D721Med (cell line): ENCODE measurements around the gene CTSH.
A peak's percentile ranks its signal among the peaks of the same experiment; 100 is the strongest.

Experiments
- DNase-seq: peaks from one replicate; pipeline ENCODE4 v3.0.0; 2011; ENCODE audit warnings: low spot score; ENCODE audit not compliant: insufficient read length
- FAIRE-seq: peaks from 2 replicates; lab custom pipeline; 2011; peaks lifted over from hg19 to GRCh38; lab: Jason Lieb, UNC
- TF ChIP-seq, protein P1 (sequence below): IDR thresholded peaks from 2 replicates; pipeline ENCODE4 v1.5.1; 2012; ENCODE audit warnings: mild to moderate bottlenecking, control low read depth; ENCODE audit not compliant: insufficient read depth; ENCODE audit errors: missing control alignments

Gene CTSH

GRCh38 chr15:78950902-78951840, 6.3 kb upstream of the CTSH start:
- FAIRE-seq (no peak), DNase-seq (no peak)
- TF ChIP-seq, protein P1, sequence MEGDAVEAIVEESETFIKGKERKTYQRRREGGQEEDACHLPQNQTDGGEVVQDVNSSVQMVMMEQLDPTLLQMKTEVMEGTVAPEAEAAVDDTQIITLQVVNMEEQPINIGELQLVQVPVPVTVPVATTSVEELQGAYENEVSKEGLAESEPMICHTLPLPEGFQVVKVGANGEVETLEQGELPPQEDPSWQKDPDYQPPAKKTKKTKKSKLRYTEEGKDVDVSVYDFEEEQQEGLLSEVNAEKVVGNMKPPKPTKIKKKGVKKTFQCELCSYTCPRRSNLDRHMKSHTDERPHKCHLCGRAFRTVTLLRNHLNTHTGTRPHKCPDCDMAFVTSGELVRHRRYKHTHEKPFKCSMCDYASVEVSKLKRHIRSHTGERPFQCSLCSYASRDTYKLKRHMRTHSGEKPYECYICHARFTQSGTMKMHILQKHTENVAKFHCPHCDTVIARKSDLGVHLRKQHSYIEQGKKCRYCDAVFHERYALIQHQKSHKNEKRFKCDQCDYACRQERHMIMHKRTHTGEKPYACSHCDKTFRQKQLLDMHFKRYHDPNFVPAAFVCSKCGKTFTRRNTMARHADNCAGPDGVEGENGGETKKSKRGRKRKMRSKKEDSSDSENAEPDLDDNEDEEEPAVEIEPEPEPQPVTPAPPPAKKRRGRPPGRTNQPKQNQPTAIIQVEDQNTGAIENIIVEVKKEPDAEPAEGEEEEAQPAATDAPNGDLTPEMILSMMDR = peak; percentile 7

GRCh38 chr15:78950343-78950742, 5.5 kb upstream of the CTSH start:
- TF ChIP-seq, protein P1 = no peak
- DNase-seq (no peak), FAIRE-seq (no peak)

DNA sequence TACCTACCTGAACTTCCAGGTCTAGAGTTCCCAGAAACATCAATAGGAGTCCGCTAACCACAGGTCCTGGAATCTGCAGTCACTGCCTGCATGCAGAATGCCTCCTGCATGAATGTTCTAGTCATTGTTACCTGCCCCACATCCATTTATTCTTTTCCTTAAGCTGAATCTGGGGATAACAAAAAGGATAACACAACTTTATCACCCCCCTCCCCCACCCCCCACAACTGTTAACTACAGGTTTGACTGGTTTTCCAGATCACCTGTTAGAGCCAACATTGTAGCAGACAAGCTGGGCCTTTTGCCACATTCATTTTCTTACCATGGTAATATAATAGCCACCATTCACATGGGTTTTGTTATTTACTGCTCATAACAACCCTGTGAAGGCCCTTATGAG, 4.6 kb upstream of the CTSH start:
- TF ChIP-seq, protein P1 = no peak
- FAIRE-seq (no peak), DNase-seq (no peak)

- TF ChIP-seq, protein P1 = no peak
- no peak for DNase-seq
- no peak for FAIRE-seq
Observed at GRCh38 chr15:78947506-78947905, 2.7 kb upstream of the CTSH start.

DNA sequence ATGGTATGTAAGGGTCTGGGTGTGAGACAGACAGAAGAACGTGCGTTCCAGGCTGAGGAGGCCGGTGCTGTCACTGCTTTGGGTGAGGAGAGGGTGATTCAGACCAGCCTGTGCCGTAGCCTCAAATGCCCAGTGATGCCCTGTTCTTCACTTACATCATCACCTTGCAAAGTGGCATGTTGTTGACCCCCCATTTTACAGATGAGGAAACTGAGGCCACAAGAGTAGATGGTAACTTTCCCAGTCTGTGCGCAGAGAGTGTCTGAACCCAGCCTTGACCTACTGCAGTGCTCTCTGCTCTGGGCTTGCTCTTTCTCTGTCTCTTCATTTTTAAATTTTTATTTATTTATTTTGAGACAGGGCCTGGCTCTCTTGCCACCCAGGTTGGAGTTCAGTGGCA, 1.6 kb upstream of the CTSH start:
- TF ChIP-seq, protein P1 = no peak
- no peak for DNase-seq
- no peak for FAIRE-seq

GRCh38 chr15:78944202-78944625, 632 bp downstream of the CTSH start:
- DNase-seq (no peak), FAIRE-seq (no peak)
- TF ChIP-seq, protein P1 = no peak

DNA sequence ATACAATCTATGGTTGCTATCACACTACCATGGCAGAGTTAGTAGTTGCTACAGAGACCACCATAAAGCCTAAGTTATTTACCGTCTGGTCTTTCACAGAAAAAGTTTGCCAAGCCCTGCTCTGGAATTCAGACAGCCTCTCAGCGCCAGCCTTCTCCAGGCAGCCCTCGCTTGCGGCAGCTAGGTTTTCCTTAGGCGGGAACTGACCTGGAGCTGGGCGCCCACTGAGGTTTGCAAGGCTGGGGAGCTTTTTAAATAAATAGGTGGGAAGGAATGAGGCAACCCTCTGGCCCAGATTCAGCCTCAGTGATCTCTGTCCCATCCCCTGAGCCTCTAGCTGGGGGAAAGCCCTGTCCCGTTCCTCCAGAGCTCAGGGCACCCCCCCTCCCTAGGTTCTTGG, 1.2 kb downstream of the CTSH start:
- FAIRE-seq = no peak
- TF ChIP-seq, protein P1 = no peak
- no peak for DNase-seq
